Measurements from ENCODE around the gene RIPOR3.

DNA sequence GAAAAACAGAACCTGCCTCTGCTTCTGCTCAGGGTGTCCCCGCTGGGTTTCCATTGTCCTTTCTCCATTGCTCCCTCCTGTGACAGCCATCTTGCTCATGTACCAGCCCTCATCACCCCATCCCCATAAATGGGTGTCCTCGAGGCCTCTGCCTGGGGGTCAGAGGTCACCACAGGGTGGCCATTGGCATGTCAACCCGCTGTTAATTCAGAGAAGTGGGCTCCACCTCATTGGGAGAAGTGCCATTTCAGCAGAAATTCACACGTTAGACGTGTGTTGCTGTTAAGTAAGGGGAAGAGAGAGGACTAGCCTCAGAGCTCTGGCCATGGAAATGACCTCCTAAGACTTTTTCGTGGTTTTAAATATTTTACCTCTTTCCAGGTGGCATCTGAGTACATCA is 109.2 kb downstream of the RIPOR3 start:
- TF ChIP-seq, protein P1, sequence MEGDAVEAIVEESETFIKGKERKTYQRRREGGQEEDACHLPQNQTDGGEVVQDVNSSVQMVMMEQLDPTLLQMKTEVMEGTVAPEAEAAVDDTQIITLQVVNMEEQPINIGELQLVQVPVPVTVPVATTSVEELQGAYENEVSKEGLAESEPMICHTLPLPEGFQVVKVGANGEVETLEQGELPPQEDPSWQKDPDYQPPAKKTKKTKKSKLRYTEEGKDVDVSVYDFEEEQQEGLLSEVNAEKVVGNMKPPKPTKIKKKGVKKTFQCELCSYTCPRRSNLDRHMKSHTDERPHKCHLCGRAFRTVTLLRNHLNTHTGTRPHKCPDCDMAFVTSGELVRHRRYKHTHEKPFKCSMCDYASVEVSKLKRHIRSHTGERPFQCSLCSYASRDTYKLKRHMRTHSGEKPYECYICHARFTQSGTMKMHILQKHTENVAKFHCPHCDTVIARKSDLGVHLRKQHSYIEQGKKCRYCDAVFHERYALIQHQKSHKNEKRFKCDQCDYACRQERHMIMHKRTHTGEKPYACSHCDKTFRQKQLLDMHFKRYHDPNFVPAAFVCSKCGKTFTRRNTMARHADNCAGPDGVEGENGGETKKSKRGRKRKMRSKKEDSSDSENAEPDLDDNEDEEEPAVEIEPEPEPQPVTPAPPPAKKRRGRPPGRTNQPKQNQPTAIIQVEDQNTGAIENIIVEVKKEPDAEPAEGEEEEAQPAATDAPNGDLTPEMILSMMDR (IDR thresholded peaks at IDR 0.05): no peak
- no peak for TF ChIP-seq POLR2A (IDR thresholded peaks at IDR 0.05)
